HepG2 (cell line): ENCODE data around the gene NLRP5. TPM values are rescaled to one million over a fixed set of nuclear protein-coding genes. Genes with fewer than 3 reads are reported as not detected.

Source experiments
- ATAC-seq: fragments of 200-7000 bp; cut with Tn5 transposase; 3 replicates; pipeline ENCODE4 v1.9.1; 2020; ENCODE audit warnings: mild to moderate bottlenecking, moderate library complexity
- BruUV-seq: library from RNA; stranded (reverse); fragments of 400-500 nt; replicated peaks from 2 replicates; lab custom pipeline; 2021; lab: Mats Ljungman, UMichigan
- CTCF ChIA-PET: fragments of 300-600 bp; formaldehyde crosslinking; extraction: SDS; loops from one replicate; lab custom pipeline; 2021; ENCODE audit warnings: low total read pairs, inconsistent platforms, low intra/inter-chr PET ratio; lab: Yijun Ruan, JAX
- POLR2A ChIA-PET: fragments of 350-600 bp; sonication (Branson Sonifier 250); formaldehyde crosslinking; loops from one replicate; lab custom pipeline; 2020; ENCODE audit warnings: antibody characterized with exemption, inconsistent platforms; lab: Yijun Ruan, JAX
- DNase-seq: peaks from one replicate; pipeline ENCODE4 v3.0.0-alpha.2; 2015; ENCODE audit warnings: low spot score
- FAIRE-seq: peaks from 3 replicates; lab custom pipeline; 2011; peaks lifted over from hg19 to GRCh38; lab: Jason Lieb, UNC
- H2AFZ ChIP-seq: one replicate; pipeline ENCODE4 v1.6.1; 2011; ENCODE audit warnings: low read length, inconsistent platforms
- H3K27ac ChIP-seq: fragments of 300-600 bp; 3 replicates; pipeline ENCODE4 v1.8.0; 2011; ENCODE audit warnings: mixed run types, mild to moderate bottlenecking, mixed read lengths, low read length, inconsistent platforms; ENCODE audit not compliant: insufficient read depth; ENCODE audit errors: extremely low read length
- H3K27me3 ChIP-seq, 2 experiments: fragments of 200-600 bp in 1 of 2; 2 replicates in 1 of 2; 3 replicates in 1 of 2; pipeline versions ENCODE4 v1.6.0 to v1.8.0; 2011; ENCODE audit warnings: low read length in 2 of 2, mild to moderate bottlenecking in 2 of 2, moderate library complexity in 2 of 2, inconsistent platforms in 1 of 2; ENCODE audit not compliant: insufficient read depth in 2 of 2, control insufficient read depth in 1 of 2
- H3K36me3 ChIP-seq, 2 experiments: fragments of 200-600 bp in 1 of 2; replicated peaks in 1 of 2; 2 replicates in 1 of 2; 3 replicates in 1 of 2; pipeline versions ENCODE4 v1.5.1 to v1.8.0; 2011; ENCODE audit warnings: low read length in 2 of 2, inconsistent platforms in 1 of 2; ENCODE audit not compliant: insufficient read depth in 2 of 2, control insufficient read depth in 1 of 2
- H3K4me1 ChIP-seq: 2 replicates; pipeline ENCODE4 v1.5.1; 2012; ENCODE audit warnings: low read length, inconsistent platforms; ENCODE audit not compliant: insufficient read depth
- H3K4me2 ChIP-seq: 2 replicates; pipeline ENCODE4 v1.6.0; 2011; ENCODE audit warnings: low read depth, low read length, inconsistent platforms
- H3K4me3 ChIP-seq, 3 experiments: fragments of 200-600 bp in 1 of 3; sonication (generic), shearing (Covaris generic) in 1 of 3; replicated peaks in 1 of 3; 2 replicates each; pipeline ENCODE4 v1.5.1; 2011 to 2016; ENCODE audit warnings: low read length in 3 of 3, inconsistent platforms in 2 of 3, low read depth in 2 of 3, mild to moderate bottlenecking in 2 of 3, control low read depth in 1 of 3, mixed read lengths in 1 of 3; ENCODE audit not compliant: insufficient read depth in 1 of 3
- H3K79me2 ChIP-seq: one replicate; pipeline ENCODE4 v1.6.1; 2011; ENCODE audit warnings: low read length, inconsistent platforms; ENCODE audit not compliant: insufficient read depth
- H3K9ac ChIP-seq: 2 replicates; pipeline ENCODE4 v1.6.0; 2011; ENCODE audit warnings: mild to moderate bottlenecking, low read depth, low read length, inconsistent platforms; ENCODE audit not compliant: insufficient read depth
- H3K9me3 ChIP-seq: 2 replicates; pipeline ENCODE4 v1.5.1; 2012; ENCODE audit warnings: mild to moderate bottlenecking, low read length
- H4K20me1 ChIP-seq: 2 replicates; pipeline ENCODE4 v1.6.0; 2011; ENCODE audit warnings: inconsistent platforms, mild to moderate bottlenecking, low read length, moderate library complexity; ENCODE audit not compliant: insufficient read depth
- AGO2 ChIP-seq: fragments of 200-400 bp; formaldehyde crosslinking; optimal IDR thresholded peaks from 2 replicates; pipeline ENCODE3; 2017; ENCODE audit warnings: mild to moderate bottlenecking, low read depth, low read length, moderate library complexity
- DPF2 ChIP-seq: sonication (generic); formaldehyde crosslinking; IDR thresholded peaks from 2 replicates; pipeline ENCODE4 v1.4.0; 2020; ENCODE audit warnings: mild to moderate bottlenecking, low read depth, missing genetic modification reagents, borderline replicate concordance
- ZFAT ChIP-seq: sonication (generic); formaldehyde crosslinking; conservative IDR thresholded peaks from 2 replicates; pipeline ENCODE4 v1.8.1; 2023; ENCODE audit warnings: missing genetic modification reagents, inconsistent platforms
- ZNF350 ChIP-seq: sonication (generic); formaldehyde crosslinking; IDR thresholded peaks from 2 replicates; pipeline ENCODE4 v1.4.0; 2020; ENCODE audit warnings: mild to moderate bottlenecking, low read depth, missing genetic modification reagents, borderline replicate concordance
- ZNF616 ChIP-seq: sonication (generic); formaldehyde crosslinking; IDR thresholded peaks from 2 replicates; pipeline ENCODE4 v1.5.0; 2020; ENCODE audit warnings: low read depth, mild to moderate bottlenecking, missing genetic modification reagents
- WGBS: methylation state at CpG from one replicate; pipeline ENCODE4 v1.1.6; 2017; ENCODE audit warnings: low lambda C conversion rate; 5-methylcytosine and 5-hydroxymethylcytosine counted together
- in situ Hi-C: cut with HindIII; loops from 2 replicates; pipeline ENCODE4 v1.10.0; 2017; ENCODE audit warnings: low pct_unique_long_range_greater_than_20kb; ENCODE audit not compliant: extremely low pct_ligation_motif_present
- intact Hi-C: fragments of 100-400 bp; cut with micrococcal nuclease; formaldehyde crosslinking; loops from one replicate; pipeline ENCODE4 v1.10.0; 2022; ENCODE audit not compliant: unreplicated experiment
- polyA plus RNA-seq, 8 experiments: library from polyadenylated mRNA; depleted of rRNA in 3 of 8; stranded (reverse) in 7 of 8; unstranded in 1 of 8; fragments of >200 nt; fragmentation: Illumina TruSeq in 4 of 8; extraction: Trizol in 4 of 8; gene quantifications; 2 replicates each; pipeline versions ENCODE4 v1.2.1 to v1.2.3, GENCODE V29; 2011 to 2016; ENCODE audit warnings: low read depth in 4 of 8, missing spikeins in 1 of 8, mixed read lengths in 1 of 8; ENCODE audit not compliant: insufficient read depth in 1 of 8
- total RNA-seq, 5 experiments: library from RNA; depleted of rRNA; stranded (reverse); fragments of >200 nt; fragmentation: Illumina TruSeq; extraction: Trizol; gene quantifications; 2 replicates each; pipeline ENCODE4 v1.2.3, GENCODE V29; 2016; ENCODE audit warnings: low read depth in 1 of 5
- TF ChIP-seq, protein P1 (sequence below): sonication (generic); formaldehyde crosslinking; IDR thresholded peaks from 2 replicates; pipeline ENCODE4 v1.5.1; 2020; ENCODE audit warnings: mild to moderate bottlenecking, missing genetic modification reagents, moderate library complexity
- TF ChIP-seq, protein P2 (sequence below): sonication (generic); formaldehyde crosslinking; IDR thresholded peaks from 2 replicates; pipeline ENCODE4 v1.4.0; 2020; ENCODE audit warnings: mild to moderate bottlenecking, missing genetic modification reagents, borderline replicate concordance
- TF ChIP-seq, protein P3 (sequence below): sonication (generic); formaldehyde crosslinking; IDR thresholded peaks from 2 replicates; pipeline ENCODE4 v1.4.0; 2020; ENCODE audit warnings: missing genetic modification reagents, mild to moderate bottlenecking, borderline replicate concordance

NLRP5 gene
- total and polyA plus RNA-seq, 2 of the 13 experiments (the other 11 are each of a cell fraction or from before 2014, with no cell fraction given): not detected

DNA sequence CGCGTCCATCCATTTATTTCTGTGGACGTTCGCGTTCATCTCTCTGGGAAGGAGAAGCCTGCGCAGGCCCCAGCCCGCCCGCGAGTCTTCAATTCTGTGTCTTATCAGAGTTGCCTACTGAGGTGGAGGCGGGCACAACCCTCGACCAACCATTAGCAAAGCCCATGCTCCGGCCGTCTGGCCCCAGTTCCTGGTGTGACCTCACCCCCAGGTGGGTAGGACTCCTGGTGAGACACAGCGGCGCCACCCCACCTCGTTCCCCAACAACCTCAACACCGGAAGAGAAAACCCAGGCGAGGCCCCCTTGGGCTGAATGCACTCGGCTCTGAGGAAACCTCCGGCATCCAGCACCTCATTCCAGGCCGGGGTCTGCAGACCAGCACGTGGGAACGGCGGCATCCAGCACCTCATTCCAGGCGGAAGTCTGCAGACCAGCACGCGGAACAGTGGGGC lies 119.8 kb downstream of the NLRP5 start:
- ATAC-seq: no peak
- Histone ChIP-seq H3K9ac (no peak overlapping the region), H3K4me1 (peaks cover 56% of the 10 kb centered on the region), H3K9me3 (no peaks in the 10 kb centered on the region), H3K27ac (no peak overlapping the region), H2AFZ (no peak overlapping the region), H3K27me3 (no peaks in the 10 kb centered on the region), H3K79me2 (peaks cover 84% of the 10 kb centered on the region), H3K36me3 (peaks cover 17 to 31% of the 10 kb centered on the region in 2 experiments), H3K4me3 (no peak overlapping the region), H3K4me2 (no peak overlapping the region), H4K20me1 (peaks cover 72% of the 10 kb centered on the region)
- intact Hi-C loops: no loop called here
- DNase-seq: no peak
- CTCF ChIA-PET: no interaction called here
- 94% methylated on average over 18 of the region's 27 CpGs for WGBS
- no TSS peak for BruUV-seq
- POLR2A ChIA-PET: interaction anchor here (1.9 kb wide), 1 partner anchor 36 kb away, joined by 14 read pairs; no protein-coding TSS in a partner anchor
- TF ChIP-seq, protein P1, sequence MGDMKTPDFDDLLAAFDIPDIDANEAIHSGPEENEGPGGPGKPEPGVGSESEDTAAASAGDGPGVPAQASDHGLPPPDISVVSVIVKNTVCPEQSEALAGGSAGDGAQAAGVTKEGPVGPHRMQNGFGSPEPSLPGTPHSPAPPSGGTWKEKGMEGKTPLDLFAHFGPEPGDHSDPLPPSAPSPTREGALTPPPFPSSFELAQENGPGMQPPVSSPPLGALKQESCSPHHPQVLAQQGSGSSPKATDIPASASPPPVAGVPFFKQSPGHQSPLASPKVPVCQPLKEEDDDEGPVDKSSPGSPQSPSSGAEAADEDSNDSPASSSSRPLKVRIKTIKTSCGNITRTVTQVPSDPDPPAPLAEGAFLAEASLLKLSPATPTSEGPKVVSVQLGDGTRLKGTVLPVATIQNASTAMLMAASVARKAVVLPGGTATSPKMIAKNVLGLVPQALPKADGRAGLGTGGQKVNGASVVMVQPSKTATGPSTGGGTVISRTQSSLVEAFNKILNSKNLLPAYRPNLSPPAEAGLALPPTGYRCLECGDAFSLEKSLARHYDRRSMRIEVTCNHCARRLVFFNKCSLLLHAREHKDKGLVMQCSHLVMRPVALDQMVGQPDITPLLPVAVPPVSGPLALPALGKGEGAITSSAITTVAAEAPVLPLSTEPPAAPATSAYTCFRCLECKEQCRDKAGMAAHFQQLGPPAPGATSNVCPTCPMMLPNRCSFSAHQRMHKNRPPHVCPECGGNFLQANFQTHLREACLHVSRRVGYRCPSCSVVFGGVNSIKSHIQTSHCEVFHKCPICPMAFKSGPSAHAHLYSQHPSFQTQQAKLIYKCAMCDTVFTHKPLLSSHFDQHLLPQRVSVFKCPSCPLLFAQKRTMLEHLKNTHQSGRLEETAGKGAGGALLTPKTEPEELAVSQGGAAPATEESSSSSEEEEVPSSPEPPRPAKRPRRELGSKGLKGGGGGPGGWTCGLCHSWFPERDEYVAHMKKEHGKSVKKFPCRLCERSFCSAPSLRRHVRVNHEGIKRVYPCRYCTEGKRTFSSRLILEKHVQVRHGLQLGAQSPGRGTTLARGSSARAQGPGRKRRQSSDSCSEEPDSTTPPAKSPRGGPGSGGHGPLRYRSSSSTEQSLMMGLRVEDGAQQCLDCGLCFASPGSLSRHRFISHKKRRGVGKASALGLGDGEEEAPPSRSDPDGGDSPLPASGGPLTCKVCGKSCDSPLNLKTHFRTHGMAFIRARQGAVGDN (CRISPR knock-in tag): peak; percentile 16; the same call in 1 of the 2 replicates
- TF ChIP-seq DPF2 (CRISPR knock-in tag): no peak
- peak; percentile 48 for TF ChIP-seq AGO2
- in situ Hi-C loops: no loop called here
- FAIRE-seq: no peak

DNA sequence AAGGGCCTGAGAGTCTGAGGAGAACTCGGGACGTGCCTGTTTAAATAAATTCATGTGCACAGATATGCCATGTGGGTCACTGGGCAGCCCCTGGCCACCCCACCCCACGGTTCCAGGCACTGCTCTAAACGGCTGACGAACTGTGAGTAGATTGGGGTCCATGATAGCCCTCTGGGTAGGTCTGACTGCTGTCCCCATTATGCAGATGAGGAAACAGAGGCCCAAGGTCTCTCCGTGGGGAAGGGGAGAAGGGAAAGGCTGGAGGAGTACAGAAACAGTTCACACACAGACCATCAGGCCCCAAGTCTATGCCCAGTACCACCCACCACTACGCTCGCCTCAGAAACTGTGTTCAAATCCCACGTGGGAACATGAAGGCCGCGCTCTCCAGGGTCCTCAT lies 120.4 kb downstream of the NLRP5 start:
- Histone ChIP-seq H2AFZ (no peak overlapping the region), H3K9me3 (no peaks in the 10 kb centered on the region), H3K4me3 (no peak overlapping the region), H3K9ac (no peak overlapping the region), H3K27ac (no peak overlapping the region), H4K20me1 (peaks cover 78% of the 10 kb centered on the region), H3K4me2 (no peak overlapping the region), H3K36me3 (peaks cover 13 to 26% of the 10 kb centered on the region in 2 experiments), H3K79me2 (peaks cover 84% of the 10 kb centered on the region), H3K4me1 (peaks cover 62% of the 10 kb centered on the region), H3K27me3 (no peaks in the 10 kb centered on the region)
- ATAC-seq: no peak
- ChIA-PET CTCF (no interaction called here), POLR2A (no interaction called here)
- FAIRE-seq: no peak
- intact Hi-C loops: no loop called here
- in situ Hi-C loops: no loop called here
- DNase-seq: no peak
- WGBS: 91% methylated on average over 11 of the region's 11 CpGs
- no TSS peak for BruUV-seq
- TF ChIP-seq, protein P2, sequence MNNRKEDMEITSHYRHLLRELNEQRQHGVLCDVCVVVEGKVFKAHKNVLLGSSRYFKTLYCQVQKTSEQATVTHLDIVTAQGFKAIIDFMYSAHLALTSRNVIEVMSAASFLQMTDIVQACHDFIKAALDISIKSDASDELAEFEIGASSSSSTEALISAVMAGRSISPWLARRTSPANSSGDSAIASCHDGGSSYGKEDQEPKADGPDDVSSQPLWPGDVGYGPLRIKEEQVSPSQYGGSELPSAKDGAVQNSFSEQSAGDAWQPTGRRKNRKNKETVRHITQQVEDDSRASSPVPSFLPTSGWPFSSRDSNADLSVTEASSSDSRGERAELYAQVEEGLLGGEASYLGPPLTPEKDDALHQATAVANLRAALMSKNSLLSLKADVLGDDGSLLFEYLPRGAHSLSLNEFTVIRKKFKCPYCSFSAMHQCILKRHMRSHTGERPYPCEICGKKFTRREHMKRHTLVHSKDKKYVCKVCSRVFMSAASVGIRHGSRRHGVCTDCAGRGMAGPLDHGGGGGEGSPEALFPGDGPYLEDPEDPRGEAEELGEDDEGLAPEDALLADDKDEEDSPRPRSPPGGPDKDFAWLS: no peak
- TF ChIP-seq ZFAT (CRISPR knock-in tag) (no peak), ZNF350 (CRISPR knock-in tag) (no peak), ZNF616 (CRISPR knock-in tag) (no peak)
- TF ChIP-seq, protein P3, sequence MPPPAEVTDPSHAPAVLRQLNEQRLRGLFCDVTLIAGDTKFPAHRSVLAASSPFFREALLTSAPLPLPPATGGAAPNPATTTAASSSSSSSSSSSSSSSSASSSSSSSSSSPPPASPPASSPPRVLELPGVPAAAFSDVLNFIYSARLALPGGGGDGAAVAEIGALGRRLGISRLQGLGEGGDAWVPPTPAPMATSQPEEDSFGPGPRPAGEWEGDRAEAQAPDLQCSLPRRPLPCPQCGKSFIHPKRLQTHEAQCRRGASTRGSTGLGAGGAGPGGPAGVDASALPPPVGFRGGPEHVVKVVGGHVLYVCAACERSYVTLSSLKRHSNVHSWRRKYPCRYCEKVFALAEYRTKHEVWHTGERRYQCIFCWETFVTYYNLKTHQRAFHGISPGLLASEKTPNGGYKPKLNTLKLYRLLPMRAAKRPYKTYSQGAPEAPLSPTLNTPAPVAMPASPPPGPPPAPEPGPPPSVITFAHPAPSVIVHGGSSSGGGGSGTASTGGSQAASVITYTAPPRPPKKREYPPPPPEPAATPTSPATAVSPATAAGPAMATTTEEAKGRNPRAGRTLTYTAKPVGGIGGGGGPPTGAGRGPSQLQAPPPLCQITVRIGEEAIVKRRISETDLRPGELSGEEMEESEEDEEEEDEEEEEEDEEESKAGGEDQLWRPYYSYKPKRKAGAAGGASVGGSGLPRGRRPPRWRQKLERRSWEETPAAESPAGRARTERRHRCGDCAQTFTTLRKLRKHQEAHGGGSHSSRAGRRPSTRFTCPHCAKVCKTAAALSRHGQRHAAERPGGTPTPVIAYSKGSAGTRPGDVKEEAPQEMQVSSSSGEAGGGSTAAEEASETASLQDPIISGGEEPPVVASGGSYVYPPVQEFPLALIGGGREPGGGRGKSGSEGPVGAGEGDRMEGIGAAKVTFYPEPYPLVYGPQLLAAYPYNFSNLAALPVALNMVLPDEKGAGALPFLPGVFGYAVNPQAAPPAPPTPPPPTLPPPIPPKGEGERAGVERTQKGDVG (CRISPR knock-in tag): no peak
